ENCODE data around the gene PYGM. TPM values are rescaled to one million over a fixed set of nuclear protein-coding genes. Genes with fewer than 3 reads are reported as not detected.

Gene PYGM
- total and polyA plus RNA-seq, 4 experiments from 2014 or later, result 0.38 to 11.3 (median 10.7) TPM; not detected in 1

- intact Hi-C loops (cut with micrococcal nuclease), result no loop called here
- POLR2A ChIA-PET (ENCODE audit: partially characterized antibody), result interaction anchor here (1.4 to 33.1 kb wide), 3 partner anchors 6 to 118 kb away, joined by 3 to 1500 read pairs (median 1500); partner anchors contain the start of genes PYGM, RASGRP2 and SF1
- peaks cover 8% of the 10 kb centered on the region for H3K4me1 ChIP-seq (ENCODE audit: insufficient read depth, low read length)
- peak in 1 of 5 donors; percentile 18 for DNase-seq
- no peaks in the 10 kb centered on the region for H3K27me3 ChIP-seq (ENCODE audit: insufficient read depth, low read length)
- H3K4me3 ChIP-seq (ENCODE audit: low read length in 2 of 2), result no peak overlapping the region
- Mint-ChIP-seq H3K9me3 (no peaks in the 10 kb centered on the region), H3K36me3 (peaks cover 16 to 32% of the 10 kb centered on the region in 2 donors), H3K4me3 (no peak overlapping the region), H3K27ac (peak overlapping the region in 3 of 7 donors; percentile 14 to 54 (median 36)), H3K4me1 (peaks cover 16 to 44% (median 27%) of the 10 kb centered on the region in 4 donors), H3K27me3 (no peaks in the 10 kb centered on the region)
- no peaks in the 10 kb centered on the region for H3K9me3 ChIP-seq (ENCODE audit: control insufficient read depth in 1 of 2, low read length in 2 of 2)
- no peak overlapping the region for H3K27ac ChIP-seq (ENCODE audit: low read depth, low read length)
- CTCF ChIA-PET (ENCODE audit: partially characterized antibody), result interaction anchor here (1.2 to 3.8 kb wide), 5 partner anchors 8 to 47 kb away, joined by 3 to 35 read pairs (median 6); partner anchors contain the start of genes PYGM and RASGRP2
- H3K36me3 ChIP-seq (ENCODE audit: insufficient read depth, low read length), result no peaks in the 10 kb centered on the region
These were observed 8.2 kb downstream of the PYGM start for GRCh38 chr11:64751580-64751979.

GRCh38 chr11:64751136-64751535, 8.6 kb downstream of the PYGM start:
- Mint-ChIP-seq H3K27me3 (no peaks in the 10 kb centered on the region), H3K4me3 (no peak overlapping the region), H3K36me3 (peaks cover 16 to 32% of the 10 kb centered on the region in 2 donors), H3K9me3 (no peaks in the 10 kb centered on the region), H3K27ac (peak overlapping the region in 3 of 7 donors; percentile 65 to 75 (median 70)), H3K4me1 (peaks cover 20 to 48% (median 31%) of the 10 kb centered on the region in 4 donors)
- CTCF ChIA-PET (ENCODE audit: partially characterized antibody), result interaction anchor here (1.4 to 3.8 kb wide), 4 partner anchors 10 to 47 kb away, joined by 3 to 35 read pairs (median 5); partner anchors contain the start of gene PYGM
- H3K27me3 ChIP-seq (ENCODE audit: insufficient read depth, low read length), result no peaks in the 10 kb centered on the region
- POLR2A ChIA-PET (ENCODE audit: partially characterized antibody), result interaction anchor here (1.1 to 33.1 kb wide), 3 partner anchors 6 to 125 kb away, joined by 3 to 1500 read pairs (median 1500); partner anchors contain the start of genes PYGM, RASGRP2 and SF1
- no peaks in the 10 kb centered on the region for H3K9me3 ChIP-seq (ENCODE audit: control insufficient read depth in 1 of 2, low read length in 2 of 2)
- H3K4me1 ChIP-seq (ENCODE audit: insufficient read depth, low read length), result peaks cover 12% of the 10 kb centered on the region
- DNase-seq, result peak in 1 of 5 donors; percentile 7
- H3K4me3 ChIP-seq (ENCODE audit: low read length in 2 of 2), result no peak overlapping the region
- intact Hi-C loops (cut with micrococcal nuclease), result no loop called here
- no peak overlapping the region for H3K27ac ChIP-seq (ENCODE audit: low read depth, low read length)
- no peaks in the 10 kb centered on the region for H3K36me3 ChIP-seq (ENCODE audit: insufficient read depth, low read length)

- ChIA-PET POLR2A (ENCODE audit: partially characterized antibody) (interaction anchor here (1.1 to 33.1 kb wide), 3 partner anchors 5 to 126 kb away, joined by 3 to 1500 read pairs (median 1500); partner anchors contain the start of genes PYGM, RASGRP2 and SF1), CTCF (ENCODE audit: partially characterized antibody) (interaction anchor here (0.8 to 3.8 kb wide), 5 partner anchors 10 to 48 kb away, joined by 3 to 35 read pairs (median 4); partner anchors contain the start of gene PYGM)
- H3K27me3 ChIP-seq (ENCODE audit: insufficient read depth, low read length), result no peaks in the 10 kb centered on the region
- H3K27me3 Mint-ChIP-seq, result no peaks in the 10 kb centered on the region
- H3K36me3 ChIP-seq (ENCODE audit: insufficient read depth, low read length), result no peaks in the 10 kb centered on the region
- peak overlapping the region; percentile 35 to 79 (median 70) for H3K27ac Mint-ChIP-seq
- no peak overlapping the region for H3K4me3 ChIP-seq (ENCODE audit: low read length in 2 of 2)
- peak in 2 of 5 donors; percentile 31 to 36 for DNase-seq
- peaks cover 16 to 34% of the 10 kb centered on the region in 2 donors for H3K36me3 Mint-ChIP-seq
- peaks cover 20 to 50% (median 34%) of the 10 kb centered on the region in 4 donors for H3K4me1 Mint-ChIP-seq
- H3K27ac ChIP-seq (ENCODE audit: low read depth, low read length), result no peak overlapping the region
- H3K9me3 Mint-ChIP-seq, result no peaks in the 10 kb centered on the region
- peaks cover 18% of the 10 kb centered on the region for H3K4me1 ChIP-seq (ENCODE audit: insufficient read depth, low read length)
- H3K4me3 Mint-ChIP-seq, result peak overlapping the region in 1 of 8 donors; percentile 57
- no peaks in the 10 kb centered on the region for H3K9me3 ChIP-seq (ENCODE audit: control insufficient read depth in 1 of 2, low read length in 2 of 2)
- intact Hi-C loops (cut with micrococcal nuclease), result no loop called here
These were observed 9.3 kb downstream of the PYGM start for GRCh38 chr11:64750361-64751054.

GRCh38 chr11:64747961-64748665, 11.7 kb downstream of the PYGM start:
- H3K4me1 Mint-ChIP-seq, result peaks cover 20 to 56% (median 36%) of the 10 kb centered on the region in 4 donors
- intact Hi-C loops (cut with micrococcal nuclease), result loop anchor here (10.0 kb wide), 1 partner anchor 367 kb away; the partner anchor contains the start of genes TM7SF2 and ZNHIT2
- Histone ChIP-seq H3K27me3 (ENCODE audit: insufficient read depth, low read length) (no peaks in the 10 kb centered on the region), H3K27ac (ENCODE audit: low read depth, low read length) (no peak overlapping the region), H3K4me3 (ENCODE audit: low read length in 2 of 2) (no peak overlapping the region), H3K9me3 (ENCODE audit: control insufficient read depth in 1 of 2, low read length in 2 of 2) (no peaks in the 10 kb centered on the region), H3K36me3 (ENCODE audit: insufficient read depth, low read length) (no peaks in the 10 kb centered on the region), H3K4me1 (ENCODE audit: insufficient read depth, low read length) (peaks cover 18% of the 10 kb centered on the region)
- H3K9me3 Mint-ChIP-seq, result peaks cover 0 to 1% (median 0%) of the 10 kb centered on the region in 8 donors
- H3K4me3 Mint-ChIP-seq, result peak overlapping the region in 5 of 8 donors; percentile 10 to 76 (median 47)
- ChIA-PET CTCF (ENCODE audit: partially characterized antibody) (interaction anchor here (0.5 to 10.2 kb wide), 4 partner anchors 9 to 28 kb away, joined by 3 to 135 read pairs (median 4); partner anchors contain the start of gene PYGM), POLR2A (ENCODE audit: partially characterized antibody) (interaction anchor here (1.3 to 26.2 kb wide), 2 partner anchors 19 to 40 kb away, joined by 3 to 1500 read pairs; partner anchors contain the start of genes PYGM and SF1)
- peaks cover 16 to 43% of the 10 kb centered on the region in 2 donors for H3K36me3 Mint-ChIP-seq
- H3K27ac Mint-ChIP-seq, result peak overlapping the region; percentile 36 to 92 (median 79)
- DNase-seq, result no peak
- H3K27me3 Mint-ChIP-seq, result no peaks in the 10 kb centered on the region

GRCh38 chr11:64746486-64746885, 13.3 kb downstream of the PYGM start:
- H3K27ac Mint-ChIP-seq, result peak overlapping the region; percentile 86 to 99 (median 90)
- Histone ChIP-seq H3K36me3 (ENCODE audit: insufficient read depth, low read length) (peaks cover under 1% of the 10 kb centered on the region), H3K9me3 (ENCODE audit: control insufficient read depth in 1 of 2, low read length in 2 of 2) (no peaks in the 10 kb centered on the region), H3K27me3 (ENCODE audit: insufficient read depth, low read length) (no peaks in the 10 kb centered on the region), H3K4me3 (ENCODE audit: low read length in 2 of 2) (no peak overlapping the region), H3K27ac (ENCODE audit: low read depth, low read length) (peak overlapping the region; percentile 96), H3K4me1 (ENCODE audit: insufficient read depth, low read length) (peaks cover 27% of the 10 kb centered on the region)
- ChIA-PET CTCF (ENCODE audit: partially characterized antibody) (interaction anchor here (1.0 to 10.2 kb wide), 2 partner anchors 16 to 21 kb away, joined by 3 to 135 read pairs; partner anchors contain the start of gene PYGM), POLR2A (ENCODE audit: partially characterized antibody) (interaction anchor here (1.1 to 26.2 kb wide), 4 partner anchors 21 to 365 kb away, joined by 3 to 1500 read pairs (median 4); partner anchors contain the start of genes PYGM, SF1 and TM7SF2)
- no peaks in the 10 kb centered on the region for H3K27me3 Mint-ChIP-seq
- peaks cover 0 to 1% (median 0%) of the 10 kb centered on the region in 8 donors for H3K9me3 Mint-ChIP-seq
- H3K4me1 Mint-ChIP-seq, result peaks cover 20 to 62% (median 31%) of the 10 kb centered on the region in 4 donors
- intact Hi-C loops (cut with micrococcal nuclease), result loop anchor here (10.0 kb wide), 1 partner anchor 368 kb away; the partner anchor contains the start of genes TM7SF2 and ZNHIT2
- peak overlapping the region; percentile 35 to 72 (median 54) for H3K4me3 Mint-ChIP-seq
- peaks cover 6 to 31% of the 10 kb centered on the region in 2 donors for H3K36me3 Mint-ChIP-seq
- DNase-seq, result peak in 1 of 5 donors; percentile 47

- Histone ChIP-seq H3K27ac (ENCODE audit: low read depth, low read length) (peak overlapping the region; percentile 96), H3K4me3 (ENCODE audit: low read length in 2 of 2) (peak overlapping the region; percentile 61 to 82), H3K4me1 (ENCODE audit: insufficient read depth, low read length) (peaks cover 30% of the 10 kb centered on the region), H3K9me3 (ENCODE audit: control insufficient read depth in 1 of 2, low read length in 2 of 2) (no peaks in the 10 kb centered on the region), H3K27me3 (ENCODE audit: insufficient read depth, low read length) (no peaks in the 10 kb centered on the region), H3K36me3 (ENCODE audit: insufficient read depth, low read length) (peaks cover 8% of the 10 kb centered on the region)
- DNase-seq, result peak; percentile 86 to 89 (median 87)
- H3K27me3 Mint-ChIP-seq, result no peaks in the 10 kb centered on the region
- H3K36me3 Mint-ChIP-seq, result peaks cover 11 to 33% of the 10 kb centered on the region in 2 donors
- POLR2A ChIA-PET (ENCODE audit: partially characterized antibody), result interaction anchor here (0.6 to 26.2 kb wide), 32 partner anchors 10 to 1145 kb away, joined by 3 to 1500 read pairs (median 8); partner anchors contain the start of genes CCDC85B, EHD1, FAU and MAP4K2
- CTCF ChIA-PET (ENCODE audit: partially characterized antibody), result interaction anchor here (0.8 to 10.2 kb wide), 5 partner anchors 17 to 100 kb away, joined by 3 to 135 read pairs (median 32); partner anchors contain the start of gene PYGM
- H3K4me3 Mint-ChIP-seq, result peak overlapping the region; percentile 92 to 99 (median 96)
- peaks cover 0 to 1% (median 0%) of the 10 kb centered on the region in 8 donors for H3K9me3 Mint-ChIP-seq
- H3K4me1 Mint-ChIP-seq, result peaks cover 22 to 65% (median 32%) of the 10 kb centered on the region in 4 donors
- intact Hi-C loops (cut with micrococcal nuclease), result loop anchor here (1.0 to 10.0 kb wide), 3 partner anchors 33 to 369 kb away; partner anchors contain the start of genes MAP4K2, SF1, TM7SF2 and ZNHIT2
- peak overlapping the region; percentile 99 to 100 (median 99) for H3K27ac Mint-ChIP-seq
These were observed 14.0 kb downstream of the PYGM start for GRCh38 chr11:64745521-64746328.

Data from CD4-positive, alpha-beta memory T cell (primary cell).